OCI-LY1 (cell line): ENCODE results near the gene WFDC1.

Experiments used
- H2AFZ ChIP-seq: fragments of 200-600 bp; sonication (generic), shearing (Covaris generic); 2 replicates; pipeline ENCODE4 v1.6.0; 2014; ENCODE audit warnings: antibody characterized with exemption, mild to moderate bottlenecking, low read length
- H3F3A ChIP-seq: fragments of 200-600 bp; sonication (generic), shearing (Covaris generic); 2 replicates; pipeline ENCODE4 v1.6.0; 2014; ENCODE audit warnings: mild to moderate bottlenecking, antibody characterized with exemption, low read length, moderate library complexity; ENCODE audit not compliant: insufficient read depth
- H3K27ac ChIP-seq: fragments of 200-600 bp; sonication (generic); 2 replicates; pipeline ENCODE4 v1.5.1; 2014; ENCODE audit warnings: low read length, mixed run types, mild to moderate bottlenecking, low read depth; ENCODE audit not compliant: poor library complexity, severe bottlenecking
- H3K27me3 ChIP-seq: fragments of 200-600 bp; sonication (generic); 2 replicates; pipeline ENCODE4 v1.6.0; 2014; ENCODE audit warnings: antibody characterized with exemption, mild to moderate bottlenecking, low read length, moderate library complexity; ENCODE audit not compliant: insufficient read depth
- H3K36me3 ChIP-seq: fragments of 200-600 bp; sonication (generic); 2 replicates; pipeline ENCODE4 v1.6.1; 2014; ENCODE audit warnings: mild to moderate bottlenecking, antibody characterized with exemption, low read length, moderate library complexity, mixed read lengths; ENCODE audit not compliant: insufficient read depth
- H3K4me1 ChIP-seq: fragments of 200-600 bp; sonication (generic); 2 replicates; pipeline ENCODE4 v1.5.1; 2014; ENCODE audit warnings: mild to moderate bottlenecking, low read length, moderate library complexity; ENCODE audit not compliant: insufficient read depth, severe bottlenecking
- H3K4me2 ChIP-seq: fragments of 200-600 bp; sonication (generic), shearing (Covaris generic); 2 replicates; pipeline ENCODE4 v1.6.1; 2014; ENCODE audit warnings: low read length
- H3K4me3 ChIP-seq: fragments of 200-600 bp; sonication (generic); 2 replicates; pipeline ENCODE4 v1.5.1; 2014; ENCODE audit warnings: low read length, low read depth, mild to moderate bottlenecking, mixed read lengths; ENCODE audit not compliant: poor library complexity, severe bottlenecking
- H3K79me2 ChIP-seq: fragments of 200-600 bp; shearing (Covaris generic); 2 replicates; pipeline ENCODE4 v1.6.1; 2016; ENCODE audit warnings: mixed run types, low read length, mixed read lengths; ENCODE audit not compliant: insufficient read depth
- H3K9ac ChIP-seq: fragments of 200-600 bp; sonication (generic), shearing (Covaris generic); 2 replicates; pipeline ENCODE4 v1.6.1; 2014; ENCODE audit warnings: mild to moderate bottlenecking, low read length, mixed read lengths
- H3K9me2 ChIP-seq: fragments of 200-600 bp; sonication (generic), shearing (Covaris generic); 2 replicates; pipeline ENCODE4 v1.6.1; 2014; ENCODE audit warnings: low read depth, mild to moderate bottlenecking, low read length, mixed read lengths
- H3K9me3 ChIP-seq: fragments of 200-600 bp; shearing (Covaris generic); 2 replicates; pipeline ENCODE4 v1.6.1; 2014; ENCODE audit warnings: low read length, mixed read lengths
- H4K20me1 ChIP-seq: fragments of 200-600 bp; sonication (generic), shearing (Covaris generic); 2 replicates; pipeline ENCODE4 v1.6.0; 2016; ENCODE audit warnings: mild to moderate bottlenecking, low read length; ENCODE audit not compliant: insufficient read depth
- CTCF ChIP-seq: fragments of 200-600 bp; sonication (generic), shearing (Covaris generic); IDR thresholded peaks from 2 replicates; pipeline ENCODE4 v1.5.1; 2017; ENCODE audit warnings: mild to moderate bottlenecking, antibody characterized with exemption, low read length, moderate library complexity, mixed read lengths
- EZH2 ChIP-seq: fragments of 200-600 bp; sonication (generic), shearing (Covaris generic); IDR thresholded peaks from 2 replicates; pipeline ENCODE4 v1.8.0; 2017; ENCODE audit warnings: borderline replicate concordance, mixed run types, mild to moderate bottlenecking, antibody characterized with exemption, low read length, moderate library complexity, mixed read lengths

WFDC1 gene

GRCh38 chr16:84331998-84332780 lies 37.5 kb downstream of the WFDC1 start:
- 0 out of 2 replicates have a peak, but pooled peaks cover 3% of the 10 kb centered on the region for H3K9me3 ChIP-seq
- H3K4me2 ChIP-seq: no peak overlapping the region
- no peaks in the 10 kb centered on the region for H4K20me1 ChIP-seq
- H3K36me3 ChIP-seq: no peaks in the 10 kb centered on the region
- no peak overlapping the region for H3K9ac ChIP-seq
- no peak overlapping the region for H2AFZ ChIP-seq
- H3K27ac ChIP-seq: no peak overlapping the region
- H3F3A ChIP-seq: no peaks in the 10 kb centered on the region
- H3K79me2 ChIP-seq: no peaks in the 10 kb centered on the region
- 0 out of 2 replicates have a peak, but pooled peaks cover 4% of the 10 kb centered on the region for H3K27me3 ChIP-seq
- TF ChIP-seq EZH2 (no peak), CTCF (no peak)
- H3K4me3 ChIP-seq: no peak overlapping the region
- H3K4me1 ChIP-seq: no peaks in the 10 kb centered on the region
- no peaks in the 10 kb centered on the region for H3K9me2 ChIP-seq

- Histone ChIP-seq H3K4me2 (no peak overlapping the region), H3K79me2 (no peaks in the 10 kb centered on the region), H3K9ac (no peak overlapping the region), H3K9me2 (no peaks in the 10 kb centered on the region), H4K20me1 (no peaks in the 10 kb centered on the region), H3K27ac (no peak overlapping the region), H3F3A (no peaks in the 10 kb centered on the region), H3K27me3 (0 out of 2 replicates have a peak, but pooled peaks cover 4% of the 10 kb centered on the region), H3K9me3 (0 out of 2 replicates have a peak, but pooled peaks cover 3% of the 10 kb centered on the region), H3K4me1 (no peaks in the 10 kb centered on the region), H3K4me3 (no peak overlapping the region), H2AFZ (no peak overlapping the region), H3K36me3 (no peaks in the 10 kb centered on the region)
- TF ChIP-seq CTCF: no peak
- TF ChIP-seq EZH2: no peak
Observed at GRCh38 chr16:84332975-84333684, 38.5 kb downstream of the WFDC1 start.

DNA sequence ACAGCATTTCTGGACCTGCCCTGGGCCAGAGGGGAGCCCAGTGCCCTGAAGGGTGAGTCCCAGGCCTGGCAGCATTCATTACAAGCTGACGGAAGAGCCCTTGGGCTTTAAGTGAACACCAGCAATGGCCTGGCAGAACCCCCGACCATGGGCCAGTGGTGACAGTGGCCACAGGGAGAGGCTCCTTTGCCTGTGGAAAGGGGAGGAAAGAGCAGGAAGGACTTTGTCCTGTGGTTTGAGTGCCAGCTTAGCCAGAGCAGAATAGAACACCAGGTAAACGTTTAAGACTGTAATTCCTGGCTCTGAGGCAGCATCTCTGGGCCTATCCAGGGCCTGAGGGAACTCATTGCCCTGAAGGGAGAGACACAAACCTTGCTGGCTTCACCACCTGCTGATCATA lies 39.4 kb downstream of the WFDC1 start:
- TF ChIP-seq EZH2: no peak
- TF ChIP-seq CTCF: no peak
- no peaks in the 10 kb centered on the region for H3K79me2 ChIP-seq
- H3K4me1 ChIP-seq: no peaks in the 10 kb centered on the region
- no peak overlapping the region for H3K4me2 ChIP-seq
- H3F3A ChIP-seq: no peaks in the 10 kb centered on the region
- no peak overlapping the region for H2AFZ ChIP-seq
- no peaks in the 10 kb centered on the region for H3K36me3 ChIP-seq
- no peaks in the 10 kb centered on the region for H4K20me1 ChIP-seq
- 0 out of 2 replicates have a peak, but pooled peaks cover 4% of the 10 kb centered on the region for H3K27me3 ChIP-seq
- no peak overlapping the region for H3K9ac ChIP-seq
- no peaks in the 10 kb centered on the region for H3K9me2 ChIP-seq
- H3K27ac ChIP-seq: no peak overlapping the region
- no peak overlapping the region for H3K4me3 ChIP-seq
- H3K9me3 ChIP-seq: 0 out of 2 replicates have a peak, but pooled peaks cover 3% of the 10 kb centered on the region
